ENCODE measurements around the gene SFT2D2.

DNA sequence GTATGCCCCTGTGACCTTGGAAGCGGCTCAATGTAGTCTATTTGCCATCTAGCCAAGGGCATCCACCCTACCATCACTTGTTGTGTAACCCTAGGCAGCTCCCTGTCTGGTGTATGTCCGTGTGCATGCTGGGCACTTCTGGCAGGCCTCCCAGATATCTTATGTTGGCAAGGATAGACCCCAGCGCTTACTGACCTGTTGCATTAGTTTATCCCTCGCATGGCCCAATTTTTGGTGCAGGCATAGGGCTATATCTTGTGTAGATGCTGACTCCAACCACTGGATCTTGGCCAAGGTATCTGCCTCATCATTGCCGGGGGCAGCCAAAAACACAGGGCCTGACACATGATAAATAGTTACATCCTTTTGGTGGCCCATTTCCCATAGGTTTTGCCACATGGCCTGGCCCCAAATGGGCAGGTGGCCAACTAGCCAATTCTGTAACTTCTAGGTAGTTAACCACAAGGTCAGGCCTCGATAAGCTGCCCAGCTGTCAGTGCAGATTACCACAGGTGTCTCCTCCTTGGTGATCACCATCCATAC lies 40.9 kb downstream of the SFT2D2 start:
- TF ChIP-seq, protein P1, sequence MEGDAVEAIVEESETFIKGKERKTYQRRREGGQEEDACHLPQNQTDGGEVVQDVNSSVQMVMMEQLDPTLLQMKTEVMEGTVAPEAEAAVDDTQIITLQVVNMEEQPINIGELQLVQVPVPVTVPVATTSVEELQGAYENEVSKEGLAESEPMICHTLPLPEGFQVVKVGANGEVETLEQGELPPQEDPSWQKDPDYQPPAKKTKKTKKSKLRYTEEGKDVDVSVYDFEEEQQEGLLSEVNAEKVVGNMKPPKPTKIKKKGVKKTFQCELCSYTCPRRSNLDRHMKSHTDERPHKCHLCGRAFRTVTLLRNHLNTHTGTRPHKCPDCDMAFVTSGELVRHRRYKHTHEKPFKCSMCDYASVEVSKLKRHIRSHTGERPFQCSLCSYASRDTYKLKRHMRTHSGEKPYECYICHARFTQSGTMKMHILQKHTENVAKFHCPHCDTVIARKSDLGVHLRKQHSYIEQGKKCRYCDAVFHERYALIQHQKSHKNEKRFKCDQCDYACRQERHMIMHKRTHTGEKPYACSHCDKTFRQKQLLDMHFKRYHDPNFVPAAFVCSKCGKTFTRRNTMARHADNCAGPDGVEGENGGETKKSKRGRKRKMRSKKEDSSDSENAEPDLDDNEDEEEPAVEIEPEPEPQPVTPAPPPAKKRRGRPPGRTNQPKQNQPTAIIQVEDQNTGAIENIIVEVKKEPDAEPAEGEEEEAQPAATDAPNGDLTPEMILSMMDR (IDR thresholded peaks at IDR 0.05): no peak
- TF ChIP-seq ZFX (IDR thresholded peaks at IDR 0.05; ENCODE audit: borderline replicate concordance): no peak
